Epithelial cell of esophagus (primary cell): ENCODE data around the gene ALOX5.
"Not testable (repeated sequence)": the region's sequence is repeated elsewhere in the genome, so short reads cannot be mapped to it uniquely, and the experiment has no call there.

Experiments used
- DNase-seq: peaks from one replicate; pipeline ENCODE4 v3.0.0; 2010; ENCODE audit warnings: low read depth
- H3K4me3 ChIP-seq: 2 replicates; pipeline ENCODE4 v1.5.1; 2011; ENCODE audit warnings: mild to moderate bottlenecking, low read length, control low read depth
- TF ChIP-seq, protein P1 (sequence below): IDR thresholded peaks from 2 replicates; pipeline ENCODE4 v1.5.1; 2011; ENCODE audit warnings: low read depth, mild to moderate bottlenecking, low read length, control low read depth, inconsistent platforms; ENCODE audit not compliant: insufficient read depth; ENCODE audit errors: missing control alignments

The ALOX5 gene

GRCh38 chr10:45383682-45384330 is 9.8 kb downstream of the ALOX5 start:
- no peak for DNase-seq
- H3K4me3 ChIP-seq, result no peak overlapping the region
- TF ChIP-seq, protein P1, sequence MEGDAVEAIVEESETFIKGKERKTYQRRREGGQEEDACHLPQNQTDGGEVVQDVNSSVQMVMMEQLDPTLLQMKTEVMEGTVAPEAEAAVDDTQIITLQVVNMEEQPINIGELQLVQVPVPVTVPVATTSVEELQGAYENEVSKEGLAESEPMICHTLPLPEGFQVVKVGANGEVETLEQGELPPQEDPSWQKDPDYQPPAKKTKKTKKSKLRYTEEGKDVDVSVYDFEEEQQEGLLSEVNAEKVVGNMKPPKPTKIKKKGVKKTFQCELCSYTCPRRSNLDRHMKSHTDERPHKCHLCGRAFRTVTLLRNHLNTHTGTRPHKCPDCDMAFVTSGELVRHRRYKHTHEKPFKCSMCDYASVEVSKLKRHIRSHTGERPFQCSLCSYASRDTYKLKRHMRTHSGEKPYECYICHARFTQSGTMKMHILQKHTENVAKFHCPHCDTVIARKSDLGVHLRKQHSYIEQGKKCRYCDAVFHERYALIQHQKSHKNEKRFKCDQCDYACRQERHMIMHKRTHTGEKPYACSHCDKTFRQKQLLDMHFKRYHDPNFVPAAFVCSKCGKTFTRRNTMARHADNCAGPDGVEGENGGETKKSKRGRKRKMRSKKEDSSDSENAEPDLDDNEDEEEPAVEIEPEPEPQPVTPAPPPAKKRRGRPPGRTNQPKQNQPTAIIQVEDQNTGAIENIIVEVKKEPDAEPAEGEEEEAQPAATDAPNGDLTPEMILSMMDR, result no peak

GRCh38 chr10:45386657-45387056 is 12.6 kb downstream of the ALOX5 start:
- TF ChIP-seq, protein P1, result no peak
- DNase-seq, result peak; percentile 18
- H3K4me3 ChIP-seq, result no peak overlapping the region

DNA sequence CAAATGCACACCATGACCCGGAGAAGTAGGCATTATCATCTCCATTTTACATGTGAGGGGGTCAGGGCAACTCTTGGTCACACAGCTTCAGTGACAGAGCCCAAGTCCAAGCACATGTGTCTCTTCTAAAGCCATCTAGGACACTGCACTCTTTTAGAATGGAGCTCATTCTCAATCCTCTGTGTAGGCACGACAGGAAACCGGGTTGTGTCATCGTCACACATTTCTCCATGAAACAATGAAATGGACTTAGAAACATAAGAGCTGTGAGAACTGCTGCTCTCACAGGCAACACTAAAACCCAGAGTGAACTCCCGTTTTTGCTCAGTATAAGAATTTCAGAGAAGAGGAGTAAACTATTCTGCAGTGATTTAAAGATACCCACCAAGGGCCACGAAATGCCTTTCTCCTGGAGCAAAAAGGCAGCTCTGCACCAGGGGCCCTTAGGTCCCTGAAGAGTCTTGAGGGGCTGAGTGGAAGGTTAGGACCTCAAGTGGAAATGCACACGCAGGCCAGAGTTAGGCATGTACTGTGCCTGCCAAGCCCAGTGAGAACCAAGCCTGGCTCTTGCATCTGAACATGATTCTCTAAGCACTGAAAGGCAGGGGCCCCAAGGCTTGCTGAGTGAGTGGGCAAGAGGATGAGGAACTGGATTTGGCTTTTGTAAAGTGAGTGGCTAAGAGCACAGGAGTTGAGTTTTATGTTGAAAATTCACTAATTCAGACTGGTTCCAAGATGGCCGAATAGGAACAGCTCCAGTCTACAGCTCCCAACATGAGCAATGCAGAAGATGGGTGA is 13.3 kb downstream of the ALOX5 start:
- no peak for DNase-seq
- no peak overlapping the region for H3K4me3 ChIP-seq
- TF ChIP-seq, protein P1, result no peak

- not testable (repeated sequence) for H3K4me3 ChIP-seq, DNase-seq
These were observed 15.7 kb downstream of the ALOX5 start for GRCh38 chr10:45389671-45390070.

- not testable (repeated sequence) for H3K4me3 ChIP-seq, DNase-seq
These were observed 17.6 kb downstream of the ALOX5 start for GRCh38 chr10:45391636-45392035.

DNA sequence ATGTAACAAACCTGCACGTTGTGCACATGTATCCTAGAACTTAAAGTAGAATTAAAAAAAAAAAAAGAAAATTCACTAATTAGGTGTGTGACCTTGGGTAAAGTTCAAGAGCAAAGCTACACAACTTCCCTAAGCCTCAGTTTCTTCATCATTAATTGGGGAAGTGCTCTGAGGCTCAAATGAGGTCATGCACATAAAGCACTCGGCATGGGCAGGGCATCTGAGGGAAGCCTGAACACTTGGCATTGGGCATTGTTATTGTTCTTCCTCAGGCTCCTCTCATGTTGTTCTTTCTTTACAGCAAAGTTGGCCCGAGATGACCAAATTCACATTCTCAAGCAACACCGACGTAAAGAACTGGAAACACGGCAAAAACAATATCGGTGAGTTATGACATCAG is 21.5 kb downstream of the ALOX5 start:
- TF ChIP-seq, protein P1, result no peak
- no peak for DNase-seq
- H3K4me3 ChIP-seq, result no peak overlapping the region

- TF ChIP-seq, protein P1, result no peak
- DNase-seq, result no peak
- H3K4me3 ChIP-seq, result no peak overlapping the region
These were observed 24.6 kb downstream of the ALOX5 start for GRCh38 chr10:45398595-45398994.

DNA sequence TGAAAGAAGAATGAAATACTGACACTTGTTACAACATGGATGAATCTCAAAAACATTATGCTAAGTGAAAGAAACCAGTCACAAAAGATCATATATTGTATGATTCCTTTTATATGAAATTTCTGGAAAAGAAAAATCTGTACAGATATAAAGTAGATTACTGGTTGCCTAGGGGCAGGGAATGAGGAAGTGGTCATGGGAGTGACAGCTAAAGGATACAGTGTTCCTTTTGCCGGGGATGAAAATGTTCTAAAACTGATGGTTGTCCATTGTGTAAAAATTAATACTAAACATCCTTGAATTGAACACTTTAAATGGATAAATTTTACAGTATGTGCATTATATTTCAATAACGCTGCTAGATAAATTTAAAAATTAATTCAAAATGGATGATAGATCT is 25.1 kb downstream of the ALOX5 start:
- no peak for DNase-seq
- no peak overlapping the region for H3K4me3 ChIP-seq
- TF ChIP-seq, protein P1, result no peak
